Stimulated activated CD4-positive, alpha-beta T cell treated with anti-CD3 and anti-CD28 coated beads, Interleukin-1b, Interleukin-23, amount 100 ng/mL, for 24 hours (primary cell): Measurements from ENCODE around the gene SEPTIN14.
"Not testable (repeated sequence)": the region's sequence is repeated elsewhere in the genome, so short reads cannot be mapped to it uniquely, and the experiment has no call there.

Source experiments
- DNase-seq, 4 experiments: peaks; one replicate each; pipeline ENCODE4 v3.0.0-alpha.2; 2020; ENCODE audit warnings: low read depth in 4 of 4, low spot score in 1 of 4

The SEPTIN14 gene

DNA sequence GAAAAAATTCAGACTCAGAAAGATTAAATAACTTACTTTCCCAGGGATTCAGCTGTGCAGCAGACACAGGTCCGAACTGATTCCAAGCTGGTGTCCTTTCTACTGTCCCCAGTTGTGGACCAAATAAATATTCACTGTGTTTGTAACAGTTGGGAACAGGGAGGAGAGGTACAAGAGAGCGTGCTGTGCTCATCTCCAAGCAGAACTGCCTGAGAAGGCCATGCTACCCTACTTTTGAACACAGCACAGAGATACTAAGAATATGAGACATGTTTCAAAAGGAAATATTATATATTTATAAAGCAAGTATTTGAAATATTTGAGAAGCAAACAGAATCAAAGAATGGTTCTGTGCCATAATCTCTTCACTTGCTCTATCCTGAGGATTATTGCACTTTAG is at the start of gene SEPTIN14:
Gene SEPTIN14, minus strand, starts transcription at position 101 of the 400 bp plus-strand sequence. CDS start 756 bp downstream, outside the sequence.
- not testable (repeated sequence) for DNase-seq

DNA sequence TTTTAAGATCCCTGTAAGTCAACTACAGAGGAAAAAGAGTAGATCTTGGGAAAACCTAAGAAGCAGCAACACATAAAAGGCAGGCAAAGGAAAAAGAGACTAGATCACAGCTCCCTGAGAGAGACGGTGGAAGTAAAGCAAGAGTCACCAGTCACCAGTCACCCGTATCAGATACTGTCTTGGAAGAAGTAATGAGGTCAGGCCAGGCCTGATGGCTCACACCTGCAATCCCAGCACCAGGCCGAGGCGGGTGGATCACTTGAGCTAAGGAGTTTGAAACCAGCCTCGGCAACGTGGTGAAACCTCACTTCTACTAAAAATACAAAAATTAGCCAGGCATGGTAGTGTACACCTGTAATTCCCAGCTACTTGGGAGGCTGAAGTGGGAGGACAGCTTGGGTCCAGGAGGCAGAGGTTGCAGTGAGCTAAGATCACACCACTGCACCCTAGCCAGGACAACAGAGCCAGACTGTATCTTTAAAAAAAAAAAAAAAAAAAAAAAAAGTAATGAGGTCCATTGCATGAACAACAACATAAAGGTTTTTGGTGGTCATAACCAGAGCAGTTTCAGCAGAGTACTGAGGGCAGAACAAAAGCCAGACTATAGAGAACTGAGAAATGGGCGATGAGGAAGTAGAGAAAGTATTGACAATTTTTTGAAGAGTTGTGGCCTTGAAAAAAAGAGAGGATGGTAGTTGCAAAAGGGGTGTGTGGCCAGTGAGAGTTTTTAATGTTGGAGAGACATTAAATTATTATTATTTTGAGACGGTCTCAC is 41.6 kb upstream of the SEPTIN14 start:
- no peak for DNase-seq

DNA sequence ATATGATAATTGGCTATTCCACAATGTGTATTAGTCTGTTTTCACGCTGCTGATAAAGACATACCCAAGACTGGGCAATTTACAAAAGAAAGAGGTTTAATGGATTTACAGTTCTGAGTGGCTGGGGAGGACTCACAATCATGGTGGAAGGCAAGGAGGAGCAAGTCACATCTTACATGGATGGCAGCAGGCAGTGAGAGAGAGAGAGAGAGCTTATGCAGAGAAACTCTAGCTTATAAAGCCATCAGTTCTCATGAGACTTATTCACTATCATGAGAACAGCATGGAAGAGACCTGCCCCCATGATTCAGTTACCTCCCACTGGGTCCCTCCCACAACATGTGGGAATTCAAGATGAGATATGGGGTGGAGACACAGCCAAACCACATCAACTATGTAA is 38.5 kb upstream of the SEPTIN14 start:
- not testable (repeated sequence) for DNase-seq

DNA sequence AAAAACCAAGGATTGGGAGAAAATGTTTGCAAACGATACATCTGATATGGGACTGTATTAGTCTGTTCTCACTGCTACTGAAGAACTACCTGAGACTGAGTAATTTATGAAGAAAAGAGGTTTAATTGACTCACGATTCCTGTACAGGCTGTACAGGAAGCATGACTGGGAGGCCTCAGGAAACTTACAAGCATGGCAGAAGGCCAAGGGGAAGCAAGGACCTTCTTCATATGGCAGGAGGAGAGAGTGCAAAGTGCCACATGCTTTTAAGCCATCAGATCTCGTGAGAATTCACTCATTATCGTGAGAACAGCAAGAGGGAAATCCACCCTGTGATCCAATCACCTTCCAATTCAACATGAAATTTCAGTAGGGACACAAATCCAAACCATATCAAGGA is 35.7 kb upstream of the SEPTIN14 start:
- no peak for DNase-seq

DNA sequence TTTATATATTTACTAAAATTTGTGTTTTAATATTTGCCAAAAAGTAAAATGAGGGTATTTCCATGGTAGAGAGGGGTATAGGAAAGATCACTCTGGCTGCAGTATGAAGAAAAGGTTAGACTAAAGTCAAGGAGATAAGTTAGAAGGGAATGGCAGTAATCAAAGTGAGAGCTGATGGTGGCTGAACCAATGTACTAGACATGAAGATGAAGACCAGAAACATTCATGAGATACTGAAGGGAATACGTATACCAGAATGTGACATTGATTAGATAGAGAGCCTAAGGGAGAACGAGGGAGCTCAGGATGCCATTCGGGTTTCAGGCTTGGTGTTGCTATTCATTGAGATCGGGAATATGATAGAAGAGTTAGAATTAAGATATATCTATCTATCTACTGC is 32.5 kb upstream of the SEPTIN14 start:
- no peak for DNase-seq

DNA sequence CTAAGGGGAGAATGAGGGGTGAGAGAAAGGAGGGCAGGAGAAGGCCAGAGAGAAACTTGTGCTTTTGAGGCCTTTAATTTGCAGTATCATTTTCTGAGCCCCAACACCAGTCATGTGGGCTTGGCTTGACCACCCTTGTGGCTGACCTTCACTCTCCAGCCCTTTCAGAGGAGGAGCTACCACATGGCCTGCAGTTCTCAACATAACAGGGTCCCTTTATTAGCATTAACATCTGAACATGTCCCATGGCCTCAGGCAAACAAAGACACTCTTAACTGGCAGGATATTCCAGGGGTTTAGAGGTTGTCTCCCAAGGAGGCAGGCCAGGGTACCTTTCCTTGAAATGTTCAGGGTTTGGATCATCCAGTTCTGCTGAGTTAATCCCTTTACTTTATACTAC is 31.4 kb upstream of the SEPTIN14 start:
- DNase-seq: no peak

DNA sequence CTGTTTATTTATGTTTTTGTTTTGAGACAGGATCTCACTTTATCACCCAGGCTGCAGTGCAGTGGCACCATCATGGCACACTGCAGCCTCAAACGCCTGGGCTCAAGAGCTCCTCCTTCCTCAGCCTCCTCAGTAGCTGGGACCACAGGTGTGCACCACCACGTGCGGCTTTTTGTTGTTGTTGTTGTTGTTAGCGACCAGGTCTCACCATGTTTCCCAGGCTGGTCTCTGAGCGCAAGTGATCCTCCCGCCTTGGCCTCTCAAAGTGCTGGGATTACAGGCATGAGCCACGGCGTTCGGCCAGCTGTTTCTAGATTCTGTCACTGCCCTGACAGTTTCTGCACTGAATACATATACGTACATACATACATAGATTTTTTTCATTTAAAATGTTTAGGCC is 25.8 kb upstream of the SEPTIN14 start:
- DNase-seq: not testable (repeated sequence)

DNA sequence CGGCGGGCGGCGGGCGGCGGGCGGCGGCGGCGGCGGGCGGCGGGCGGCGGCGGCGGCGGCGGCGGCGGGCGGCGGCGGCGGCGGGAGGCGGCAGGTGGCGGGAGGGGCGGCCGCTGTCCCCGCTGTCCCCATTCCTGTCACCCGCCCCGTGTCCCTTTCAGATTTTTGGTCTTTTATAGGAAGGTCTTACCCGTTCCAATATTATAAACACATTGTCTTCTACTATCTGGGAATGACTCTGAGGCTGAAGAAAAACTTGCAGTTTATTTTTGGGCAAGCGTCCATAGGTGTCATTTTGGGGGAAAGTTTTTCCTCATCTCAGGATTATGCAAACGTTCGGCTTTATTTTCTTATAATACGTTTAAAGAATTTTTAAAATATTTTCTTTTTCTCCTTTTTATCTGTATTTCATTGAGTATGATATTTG is 25.3 kb upstream of the SEPTIN14 start:
- DNase-seq: no peak

DNA sequence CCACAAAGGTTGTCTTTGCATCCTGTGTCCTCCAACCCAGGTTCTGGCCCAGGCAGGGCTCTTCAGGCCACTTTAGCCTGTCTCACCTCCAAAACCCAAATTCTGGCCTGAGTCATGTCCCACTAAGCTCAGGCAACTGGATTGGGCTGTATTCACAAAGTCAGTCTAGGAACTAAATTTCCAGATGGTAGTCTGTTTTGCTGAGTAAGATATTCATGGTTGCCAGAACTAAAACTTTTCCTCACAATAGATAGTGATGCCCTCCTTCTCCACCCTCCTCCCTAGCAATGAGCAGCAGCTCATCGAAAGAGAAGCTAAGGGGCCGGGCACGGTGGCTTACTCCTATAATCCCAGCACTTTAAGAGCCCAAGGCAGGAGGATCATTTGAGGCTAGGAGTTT is 21.8 kb upstream of the SEPTIN14 start:
- DNase-seq: no peak

DNA sequence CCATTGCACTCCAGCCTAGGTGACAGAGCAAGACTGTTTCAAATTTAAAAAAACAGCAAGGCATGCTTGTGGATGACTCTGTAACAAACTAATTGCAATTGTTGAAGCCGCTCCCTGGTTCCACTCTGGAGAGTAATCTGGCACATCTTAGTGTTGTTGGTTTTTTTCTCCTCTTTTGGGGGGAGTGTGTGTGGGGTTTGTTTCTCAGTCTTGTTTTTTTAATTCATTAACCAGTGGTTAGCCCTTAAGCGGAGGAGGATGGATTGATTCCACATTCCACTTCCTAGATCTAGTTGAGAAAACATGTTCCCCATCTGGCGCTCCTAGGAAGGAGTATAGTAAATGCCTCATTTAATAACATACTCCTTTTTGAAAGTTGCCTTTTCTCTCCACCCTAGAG is 16.1 kb upstream of the SEPTIN14 start:
- no peak for DNase-seq

DNA sequence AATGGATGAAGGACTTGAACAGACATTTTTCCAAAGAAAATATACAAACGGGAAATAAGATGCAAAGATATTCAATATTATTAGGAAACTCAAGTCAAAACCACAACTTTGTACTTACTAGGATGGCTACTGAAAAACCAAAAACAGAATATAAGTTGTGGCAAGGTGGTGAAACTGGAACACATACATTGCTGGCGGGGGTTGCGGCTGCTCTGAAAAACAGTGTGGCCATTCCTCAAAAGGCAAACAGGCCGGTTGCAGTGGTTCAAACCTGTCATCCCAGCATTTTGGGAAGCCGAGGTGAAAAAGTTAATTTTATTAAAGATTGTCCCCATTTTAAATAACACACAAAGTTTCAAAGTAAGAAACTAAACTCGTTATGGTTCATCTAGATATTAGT is 14.8 kb upstream of the SEPTIN14 start:
- no peak for DNase-seq

DNA sequence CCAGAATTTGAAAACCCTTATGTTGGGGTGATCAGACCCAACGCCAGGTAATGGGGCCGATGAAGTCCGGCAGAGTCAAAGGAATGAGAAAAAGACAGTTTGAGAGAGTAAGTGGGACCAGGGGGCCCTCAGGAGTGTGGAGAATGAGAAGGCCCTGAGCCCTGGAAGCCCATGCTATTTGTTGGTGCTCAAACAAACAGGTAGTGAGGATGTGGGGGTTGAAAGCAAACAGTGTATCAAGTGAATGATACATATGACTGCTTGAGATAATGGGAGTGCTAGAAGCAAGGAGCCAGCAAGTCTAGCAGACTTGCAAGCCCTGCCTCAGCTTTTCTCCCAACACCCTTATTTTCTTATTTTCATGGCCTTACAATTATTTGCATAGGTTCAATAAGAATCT is 11.2 kb upstream of the SEPTIN14 start:
- no peak for DNase-seq

DNA sequence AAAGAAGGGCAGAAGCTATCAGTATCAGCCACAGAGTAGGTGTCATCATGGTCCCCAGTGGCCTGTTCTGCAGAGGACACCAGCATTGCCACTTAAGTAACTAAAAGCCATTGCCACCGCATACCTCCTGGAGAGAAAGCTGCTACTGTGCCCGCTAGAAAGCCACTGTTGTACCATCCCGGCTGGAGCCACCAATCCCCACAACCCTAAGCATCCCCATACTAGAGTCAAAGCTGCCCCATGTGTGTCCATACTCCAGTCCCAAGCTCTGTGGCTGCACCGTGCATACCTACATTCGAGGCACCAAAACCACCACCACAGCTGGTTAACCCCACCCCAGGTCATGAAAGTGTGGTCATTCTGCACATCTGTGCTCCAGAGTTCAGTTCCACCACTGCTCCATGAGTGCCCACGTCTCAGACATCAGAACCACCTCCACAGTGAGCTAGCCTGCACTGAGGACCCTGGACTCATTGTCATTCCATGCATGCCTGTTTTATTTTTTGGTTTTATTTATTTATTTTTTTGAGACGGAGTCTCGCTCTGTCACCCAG is 9.5 kb upstream of the SEPTIN14 start:
- no peak for DNase-seq

DNA sequence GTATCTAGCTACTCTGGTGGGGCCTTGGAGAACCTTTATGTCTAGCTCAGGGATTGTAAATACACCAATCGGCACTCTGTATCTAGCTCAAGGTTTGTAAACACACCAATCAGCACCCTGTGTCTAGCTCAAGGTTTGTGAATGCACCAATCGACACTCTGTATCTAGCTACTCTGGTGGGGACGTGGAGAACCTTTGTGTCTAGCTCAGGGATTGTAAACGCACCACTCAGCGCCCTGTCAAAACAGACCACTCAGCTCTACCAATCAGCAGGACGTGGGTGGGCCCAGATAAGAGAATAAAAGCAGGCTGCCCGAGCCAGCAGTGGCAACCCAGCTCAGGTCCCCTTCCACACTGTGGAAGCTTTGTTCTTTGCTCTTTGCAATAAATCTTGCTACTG is 6.4 kb upstream of the SEPTIN14 start:
- not testable (repeated sequence) for DNase-seq

DNA sequence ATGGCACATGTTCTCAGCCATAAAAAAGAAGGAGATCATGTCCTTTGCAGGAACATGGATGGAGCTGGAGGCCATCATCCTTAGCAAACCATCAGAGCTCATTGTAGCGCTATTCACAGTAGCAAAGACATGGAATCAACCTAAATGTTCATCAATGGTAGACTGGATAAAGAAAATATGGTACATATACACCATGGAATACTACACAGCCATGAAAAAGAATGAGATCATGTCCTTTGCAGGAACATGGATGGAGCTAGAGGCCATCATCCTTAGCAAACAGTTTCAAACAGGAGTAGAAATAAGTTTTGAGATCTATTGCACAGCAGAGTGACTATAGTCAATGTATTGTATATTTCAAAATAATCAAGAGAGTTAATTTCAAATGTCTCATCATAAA is 17.4 kb downstream of the SEPTIN14 start:
- not testable (repeated sequence) for DNase-seq

DNA sequence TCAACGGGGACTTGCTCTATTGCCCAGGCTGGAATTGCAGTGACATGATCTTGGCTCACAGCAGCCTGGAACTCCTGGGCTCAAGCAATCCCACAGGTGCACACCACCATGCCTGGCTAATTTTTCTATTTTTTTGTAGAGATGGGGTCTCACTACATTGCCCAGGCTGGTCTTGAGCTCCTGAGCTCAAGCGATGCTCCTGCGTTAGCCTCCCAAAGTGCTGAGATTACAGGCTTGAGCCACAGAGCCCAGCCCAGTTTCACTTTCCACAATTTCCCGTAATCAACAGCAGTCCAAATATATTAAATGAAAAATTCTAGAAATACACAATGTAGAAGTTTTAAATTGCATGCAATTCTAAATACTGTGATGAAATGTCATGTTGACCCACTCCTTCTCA is 24.0 kb downstream of the SEPTIN14 start:
- no peak for DNase-seq

DNA sequence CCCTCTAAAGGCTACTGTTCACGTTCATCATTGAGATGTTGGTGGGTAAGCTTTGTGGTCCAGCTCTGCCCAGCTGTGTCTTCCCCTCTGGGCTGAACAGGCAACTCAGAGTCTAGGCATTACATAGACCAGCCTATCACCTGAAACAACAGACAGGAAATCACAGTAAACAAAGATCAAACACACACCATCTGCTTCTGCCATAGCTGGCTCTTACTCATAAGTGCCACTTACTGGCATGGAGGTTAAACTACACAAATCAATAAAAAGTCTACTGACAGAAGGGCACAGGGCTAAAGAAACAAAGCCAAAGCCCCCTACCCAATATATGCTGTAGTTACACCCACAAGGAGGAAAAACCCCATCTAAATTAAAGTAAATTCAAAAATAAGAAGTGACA is 35.0 kb downstream of the SEPTIN14 start:
- DNase-seq: no peak

DNA sequence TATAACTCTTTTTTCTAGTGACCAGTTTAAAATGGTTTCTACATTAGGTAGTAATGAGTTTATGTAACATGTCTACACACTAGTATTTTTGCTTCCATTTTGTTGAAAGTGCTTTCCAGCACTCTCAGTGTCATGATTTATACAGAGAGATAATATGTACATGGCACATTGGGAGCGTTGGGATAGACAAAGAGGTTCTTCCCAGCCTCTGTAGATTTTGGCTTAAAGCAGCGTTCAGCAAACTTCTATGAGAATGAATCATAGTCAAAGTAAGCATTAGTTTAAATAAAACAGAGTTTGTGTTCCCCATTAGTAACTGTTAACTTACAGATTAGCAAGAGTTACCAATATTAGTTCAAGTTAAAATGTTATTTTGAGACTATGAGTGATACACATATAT is 43.9 kb downstream of the SEPTIN14 start:
- DNase-seq: no peak

DNA sequence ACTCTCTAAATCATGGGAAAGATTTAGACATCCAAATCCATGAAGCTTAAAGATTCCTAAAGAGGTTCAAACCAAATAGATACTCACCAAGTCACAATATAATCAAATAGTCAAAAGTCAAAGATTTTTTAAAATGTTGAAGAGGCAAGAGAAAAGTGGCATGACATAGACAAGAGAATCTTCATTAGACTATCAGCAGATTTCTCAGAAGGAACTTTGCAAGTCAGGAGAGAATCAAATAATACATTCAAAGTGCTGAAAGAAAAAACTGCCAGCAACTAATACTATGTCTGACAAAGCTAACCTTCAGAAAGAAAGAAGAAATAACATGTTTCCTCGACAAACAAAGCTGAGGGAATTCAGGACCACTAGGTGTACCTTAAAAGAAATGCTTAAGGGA is 65.3 kb downstream of the SEPTIN14 start:
- not testable (repeated sequence) for DNase-seq

DNA sequence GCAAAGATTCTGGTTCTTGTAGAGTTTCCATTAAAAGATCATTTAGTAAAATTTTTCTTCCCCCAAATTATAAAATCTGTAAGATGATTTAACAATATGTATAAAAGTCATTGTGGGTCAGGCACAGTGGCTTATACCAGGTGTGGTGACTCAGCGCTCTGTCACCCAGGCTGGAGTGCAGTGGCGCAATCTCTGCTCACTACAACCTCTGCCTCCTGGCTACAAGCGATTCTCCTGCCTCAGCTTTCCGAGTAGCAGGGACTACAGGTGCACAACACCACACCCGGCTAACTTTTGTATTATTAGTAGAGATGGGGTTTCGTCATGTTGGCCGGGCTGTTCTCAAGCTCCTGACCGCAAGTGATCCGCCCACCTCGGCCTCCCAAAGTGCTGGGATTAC is 68.0 kb downstream of the SEPTIN14 start:
- DNase-seq: no peak

DNA sequence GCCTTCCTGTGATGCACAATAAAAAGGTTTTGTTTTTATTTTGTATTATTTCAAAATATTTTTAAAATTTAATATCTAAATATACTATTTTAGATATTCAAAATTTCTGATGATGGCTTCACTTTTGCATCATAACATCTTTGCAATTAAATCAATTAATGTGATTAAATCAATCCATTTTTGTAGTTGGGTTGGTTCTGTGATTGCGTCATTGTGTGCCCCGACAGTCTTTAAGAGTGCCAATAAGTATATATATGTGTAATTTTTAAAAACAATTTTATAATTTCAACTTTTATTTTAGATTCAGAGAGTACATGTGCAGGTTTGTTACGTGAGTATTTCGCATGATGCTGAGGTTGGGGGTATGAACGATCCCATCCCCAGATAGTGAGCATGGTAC is 70.5 kb downstream of the SEPTIN14 start:
- DNase-seq: no peak

DNA sequence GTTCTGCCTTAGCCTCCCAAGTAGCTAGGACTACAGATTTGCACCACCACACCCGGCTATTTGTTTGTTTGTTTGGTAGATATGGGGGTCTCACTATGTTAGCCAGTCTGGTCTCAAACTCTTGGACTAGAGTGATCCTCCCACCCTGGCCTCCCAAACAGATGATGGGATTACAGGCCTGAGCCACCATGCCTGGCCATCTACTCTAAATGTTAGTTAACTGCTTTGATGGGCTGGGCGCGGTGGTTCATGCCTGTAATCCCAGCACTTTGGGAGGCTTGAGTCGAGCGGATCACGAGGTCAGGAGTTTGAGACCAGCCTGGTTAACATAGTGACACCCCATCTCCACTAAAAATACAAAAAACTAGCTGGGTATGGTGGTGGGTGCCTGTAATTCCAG is 74.8 kb downstream of the SEPTIN14 start:
- DNase-seq: no peak

DNA sequence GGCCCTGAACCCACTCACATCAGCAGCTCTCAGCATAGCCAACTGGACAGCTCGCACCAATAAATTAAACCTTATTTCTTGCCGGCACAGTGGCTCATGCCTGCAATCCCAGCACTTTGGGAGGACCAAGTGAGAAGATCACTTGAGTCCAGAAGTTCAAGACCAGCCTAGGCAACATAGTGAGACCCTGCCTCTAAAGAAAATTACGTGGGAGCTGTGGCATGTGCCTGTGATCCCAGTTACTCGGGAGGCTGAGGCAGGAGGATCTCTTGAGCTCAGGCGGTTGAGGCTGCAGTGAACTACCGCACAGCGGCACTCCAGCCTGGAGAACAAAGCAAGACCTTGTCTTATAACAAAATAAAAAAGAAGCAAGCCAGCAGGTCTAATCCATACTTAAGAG is 75.7 kb downstream of the SEPTIN14 start:
- no peak for DNase-seq
